GM12873 (cell line): Measurements from ENCODE around the gene CYTH1.

Experiments used
- TF ChIP-seq, protein P1 (sequence below): IDR thresholded peaks from 2 replicates; pipeline ENCODE4 v1.5.1; 2012; ENCODE audit warnings: low read depth, mild to moderate bottlenecking, moderate library complexity, low read length, control low read depth; ENCODE audit not compliant: insufficient read depth; ENCODE audit errors: missing control alignments

The CYTH1 gene

DNA sequence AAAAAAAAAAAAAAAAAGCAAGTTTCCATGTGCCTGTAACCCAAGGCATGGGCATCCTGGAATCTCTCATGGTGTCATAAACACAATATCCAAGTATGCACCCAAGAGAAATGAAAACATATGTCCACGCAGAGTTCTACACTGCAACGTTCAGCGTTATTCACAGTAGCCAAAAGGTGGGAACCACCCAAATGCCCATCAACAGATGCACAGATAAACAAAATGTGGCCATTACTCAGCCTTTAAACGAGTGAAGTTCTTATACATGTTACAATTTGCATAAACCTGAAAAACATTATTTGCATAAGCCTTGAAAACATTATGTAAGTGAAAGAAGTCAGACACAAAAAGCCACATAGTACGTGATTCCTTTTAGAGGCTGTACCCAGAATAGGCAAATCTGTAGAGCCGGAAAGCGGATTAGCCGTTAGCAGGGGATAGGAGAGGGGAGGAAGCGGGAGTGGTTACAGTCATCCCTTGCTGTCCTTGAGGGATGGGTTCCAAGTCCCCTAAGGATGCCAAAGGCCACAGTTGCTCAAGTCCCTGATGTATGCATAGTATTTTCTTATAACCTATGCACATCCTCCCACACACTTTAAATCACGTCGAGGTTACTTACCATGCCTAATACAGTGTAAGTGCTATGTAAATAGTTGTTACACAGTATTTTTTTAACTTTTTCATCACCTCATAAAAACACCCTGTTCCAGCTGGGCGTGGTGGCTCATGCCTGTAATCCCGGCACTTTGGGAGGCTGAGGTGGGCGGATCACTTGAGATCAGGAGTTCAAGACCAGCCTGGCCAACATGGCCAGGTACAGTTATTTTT, 157.5 kb downstream of the CYTH1 start:
- TF ChIP-seq, protein P1, sequence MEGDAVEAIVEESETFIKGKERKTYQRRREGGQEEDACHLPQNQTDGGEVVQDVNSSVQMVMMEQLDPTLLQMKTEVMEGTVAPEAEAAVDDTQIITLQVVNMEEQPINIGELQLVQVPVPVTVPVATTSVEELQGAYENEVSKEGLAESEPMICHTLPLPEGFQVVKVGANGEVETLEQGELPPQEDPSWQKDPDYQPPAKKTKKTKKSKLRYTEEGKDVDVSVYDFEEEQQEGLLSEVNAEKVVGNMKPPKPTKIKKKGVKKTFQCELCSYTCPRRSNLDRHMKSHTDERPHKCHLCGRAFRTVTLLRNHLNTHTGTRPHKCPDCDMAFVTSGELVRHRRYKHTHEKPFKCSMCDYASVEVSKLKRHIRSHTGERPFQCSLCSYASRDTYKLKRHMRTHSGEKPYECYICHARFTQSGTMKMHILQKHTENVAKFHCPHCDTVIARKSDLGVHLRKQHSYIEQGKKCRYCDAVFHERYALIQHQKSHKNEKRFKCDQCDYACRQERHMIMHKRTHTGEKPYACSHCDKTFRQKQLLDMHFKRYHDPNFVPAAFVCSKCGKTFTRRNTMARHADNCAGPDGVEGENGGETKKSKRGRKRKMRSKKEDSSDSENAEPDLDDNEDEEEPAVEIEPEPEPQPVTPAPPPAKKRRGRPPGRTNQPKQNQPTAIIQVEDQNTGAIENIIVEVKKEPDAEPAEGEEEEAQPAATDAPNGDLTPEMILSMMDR, result no peak
